Measurements from ENCODE around the gene LAMC1.

DNA sequence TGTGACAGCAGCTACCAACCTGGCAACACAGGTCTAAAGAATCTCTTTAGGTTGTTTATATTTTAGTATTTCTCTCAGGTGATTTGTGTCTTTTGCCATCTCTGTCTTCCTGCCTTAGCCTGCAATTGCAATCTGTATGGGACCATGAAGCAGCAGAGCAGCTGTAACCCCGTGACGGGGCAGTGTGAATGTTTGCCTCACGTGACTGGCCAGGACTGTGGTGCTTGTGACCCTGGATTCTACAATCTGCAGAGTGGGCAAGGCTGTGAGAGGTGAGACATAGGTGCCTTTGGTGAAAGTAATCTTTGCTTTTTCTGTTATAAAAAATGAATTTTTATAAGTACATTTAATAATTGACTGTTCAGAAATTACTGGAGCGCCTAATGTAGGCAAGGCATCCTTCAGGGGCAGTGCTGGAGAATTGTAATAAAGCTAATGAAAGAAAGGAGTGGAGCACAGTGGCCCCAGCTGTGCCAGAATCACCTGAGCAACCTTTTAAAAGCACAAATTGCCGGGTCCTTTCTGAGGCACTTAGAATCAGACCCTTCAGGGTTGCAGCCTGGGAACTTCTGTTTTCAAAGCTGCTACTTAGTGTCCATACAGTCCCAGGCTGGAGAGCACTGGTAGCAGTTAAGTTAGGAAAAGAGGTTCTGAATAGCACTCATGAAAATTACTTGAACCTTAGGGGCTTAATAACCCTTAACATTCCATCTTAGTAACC lies 102.2 kb downstream of the LAMC1 start:
- TF ChIP-seq CTCF (conservative IDR thresholded peaks at IDR 0.05; ENCODE audit: low read depth, low read length) (no peak), POLR2A (IDR thresholded peaks at IDR 0.05; ENCODE audit: low read depth, low read length) (no peak), BHLHE40 (IDR thresholded peaks at IDR 0.05; ENCODE audit: low read depth, low read length) (no peak), MAZ (IDR thresholded peaks at IDR 0.05; ENCODE audit: borderline replicate concordance, low read depth, low read length) (no peak), SMC3 (IDR thresholded peaks at IDR 0.05; ENCODE audit: low read depth, low read length) (no peak), USF2 (IDR thresholded peaks at IDR 0.05; ENCODE audit: low read depth, low read length) (no peak), RFX5 (IDR thresholded peaks at IDR 0.05; ENCODE audit: low read depth, low read length) (no peak)

Measured in IMR-90 (cell line).